PC-9 (cell line): ENCODE results near the gene TTC17. TPM values are rescaled to one million over a fixed set of nuclear protein-coding genes. Genes with fewer than 3 reads are reported as not detected.

Source experiments
- BruUV-seq: library from RNA; stranded (reverse); fragments of 400-500 nt; replicated peaks from 2 replicates; lab custom pipeline; 2021; lab: Mats Ljungman, UMichigan
- CTCF ChIA-PET: fragments of 300-600 bp; sonication (Branson Sonifier 250); formaldehyde crosslinking; loops from one replicate; lab custom pipeline; 2022; ENCODE audit warnings: antibody characterized with exemption; lab: Charles Lee
- POLR2A ChIA-PET: fragments of 300-600 bp; sonication (Branson Sonifier 250); formaldehyde crosslinking; loops from one replicate; lab custom pipeline; 2022; ENCODE audit warnings: antibody characterized with exemption; ENCODE audit not compliant: unreplicated experiment; lab: Charles Lee
- DNase-seq, 2 experiments: peaks; one replicate each; pipeline versions ENCODE4 v3.0.0 to v3.0.0-alpha.2; 2015 to 2022; ENCODE audit warnings: mixed read lengths in 1 of 2
- H2AFZ ChIP-seq: fragments of 200-600 bp; sonication (generic); 2 replicates; pipeline ENCODE4 v1.8.1; 2017; ENCODE audit warnings: antibody characterized with exemption
- H3F3A ChIP-seq: fragments of 200-600 bp; sonication (generic); 2 replicates; pipeline ENCODE4 v1.8.1; 2017; ENCODE audit warnings: antibody characterized with exemption, mild to moderate bottlenecking, low read depth; ENCODE audit not compliant: insufficient read depth
- H3K27ac ChIP-seq: fragments of 200-600 bp; sonication (generic); 2 replicates; pipeline ENCODE4 v1.6.1; 2016; ENCODE audit warnings: mixed run types
- H3K27me3 ChIP-seq: fragments of 200-600 bp; sonication (generic); 2 replicates; pipeline ENCODE4 v1.6.1; 2016; ENCODE audit warnings: low read depth, mixed run types; ENCODE audit not compliant: insufficient read depth
- H3K36me3 ChIP-seq: fragments of 200-600 bp; sonication (generic); 2 replicates; pipeline ENCODE4 v1.6.1; 2016; ENCODE audit warnings: low read depth, mixed run types
- H3K4me1 ChIP-seq: fragments of 200-600 bp; sonication (generic); replicated peaks from 2 replicates; pipeline ENCODE4 v1.6.1; 2016; ENCODE audit warnings: mixed run types; ENCODE audit not compliant: insufficient read depth
- H3K4me2 ChIP-seq: fragments of 200-600 bp; sonication (generic); 2 replicates; pipeline ENCODE4 v1.6.1; 2017; ENCODE audit warnings: mixed run types
- H3K4me3 ChIP-seq: fragments of 200-600 bp; sonication (generic); 2 replicates; pipeline ENCODE4 v1.6.1; 2016; ENCODE audit warnings: mixed run types
- H3K79me2 ChIP-seq: fragments of 200-600 bp; sonication (generic); 2 replicates; pipeline ENCODE4 v1.6.1; 2017; ENCODE audit warnings: low read depth, mixed run types
- H3K9me2 ChIP-seq: fragments of 200-600 bp; sonication (generic); 2 replicates; pipeline ENCODE4 v1.8.1; 2017; ENCODE audit warnings: mild to moderate bottlenecking; ENCODE audit not compliant: insufficient read depth
- H3K9me3 ChIP-seq: fragments of 200-600 bp; sonication (generic); 2 replicates; pipeline ENCODE4 v1.8.1; 2016; ENCODE audit warnings: low read depth; ENCODE audit not compliant: insufficient read depth
- H4K20me1 ChIP-seq: fragments of 200-600 bp; sonication (generic); 2 replicates; pipeline ENCODE4 v1.8.1; 2017; ENCODE audit not compliant: insufficient read depth
- CTCF ChIP-seq: fragments of 200-600 bp; sonication (generic); conservative IDR thresholded peaks from 2 replicates; pipeline ENCODE4 v1.6.1; 2017; ENCODE audit warnings: mixed run types, antibody characterized with exemption, mild to moderate bottlenecking, moderate library complexity
- EZH2 ChIP-seq: fragments of 200-600 bp; sonication (generic); IDR thresholded peaks from 2 replicates; pipeline ENCODE4 v1.8.0; 2017; ENCODE audit warnings: antibody characterized with exemption, low read depth
- intact Hi-C: fragments of 100-400 bp; cut with micrococcal nuclease; formaldehyde crosslinking; loops from one replicate; pipeline ENCODE4 v1.10.0; 2022; ENCODE audit not compliant: unreplicated experiment
- total RNA-seq: library from RNA; stranded (reverse); gene quantifications from 2 replicates; pipeline ENCODE4 v1.2.3, GENCODE V29; 2021

TTC17 gene
- total RNA-seq, 1 experiment from 2014 or later, result 81.0 TPM

DNA sequence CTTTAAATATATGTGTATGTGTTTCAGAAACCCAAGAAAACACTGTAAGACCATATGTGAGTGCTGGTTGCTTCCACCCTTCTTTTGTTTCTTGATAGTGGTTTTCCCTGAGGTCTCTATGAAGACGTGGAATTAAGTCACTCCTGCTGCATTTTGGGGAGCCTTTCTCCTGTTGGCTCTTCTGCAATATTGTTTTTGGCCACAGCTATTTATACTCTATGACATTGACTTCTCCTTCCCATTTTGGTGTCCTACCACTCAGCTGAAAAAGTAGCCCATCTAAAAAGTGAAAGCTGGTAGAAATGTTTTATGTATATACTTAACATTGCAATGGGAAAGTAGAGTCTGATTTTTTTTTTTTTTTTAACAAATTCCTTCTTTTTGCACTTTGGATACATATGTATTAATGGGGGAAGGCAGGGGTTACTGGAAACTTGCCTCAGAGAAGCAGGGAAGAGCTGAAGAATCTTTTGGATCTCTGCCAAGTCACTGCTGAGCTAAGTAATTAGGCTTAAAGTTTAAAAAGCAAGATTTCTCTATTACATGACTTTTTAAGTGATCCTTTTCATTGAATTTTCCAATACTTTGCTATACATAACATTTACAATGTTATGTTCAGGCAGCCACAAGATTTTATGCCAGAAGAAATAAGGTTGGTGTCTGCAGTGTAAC, 1.8 kb downstream of the TTC17 start:
- Histone ChIP-seq H3K4me1 (peaks cover 24% of the 10 kb centered on the region), H3K4me3 (peak overlapping the region; percentile 97), H3K79me2 (peaks cover 65% of the 10 kb centered on the region), H3K9me3 (no peaks in the 10 kb centered on the region), H3K4me2 (peak overlapping the region; percentile 93), H3K9me2 (no peaks in the 10 kb centered on the region), H3F3A (peaks cover 11% of the 10 kb centered on the region; the same call in 1 of the 2 replicates), H2AFZ (no peak overlapping the region), H3K27me3 (no peaks in the 10 kb centered on the region), H4K20me1 (peaks cover 49% of the 10 kb centered on the region), H3K36me3 (0 out of 2 replicates have a peak, but pooled peaks cover 4% of the 10 kb centered on the region), H3K27ac (peak overlapping the region; percentile 76)
- ChIA-PET CTCF (interaction anchor here (1.1 kb wide), 1 partner anchor 59 kb away, joined by 3 read pairs; no protein-coding TSS in a partner anchor), POLR2A (no interaction called here)
- intact Hi-C loops, result no loop called here
- DNase-seq, result no peak
- BruUV-seq, result no TSS peak
- no peak for TF ChIP-seq CTCF
- no peak for TF ChIP-seq EZH2

DNA sequence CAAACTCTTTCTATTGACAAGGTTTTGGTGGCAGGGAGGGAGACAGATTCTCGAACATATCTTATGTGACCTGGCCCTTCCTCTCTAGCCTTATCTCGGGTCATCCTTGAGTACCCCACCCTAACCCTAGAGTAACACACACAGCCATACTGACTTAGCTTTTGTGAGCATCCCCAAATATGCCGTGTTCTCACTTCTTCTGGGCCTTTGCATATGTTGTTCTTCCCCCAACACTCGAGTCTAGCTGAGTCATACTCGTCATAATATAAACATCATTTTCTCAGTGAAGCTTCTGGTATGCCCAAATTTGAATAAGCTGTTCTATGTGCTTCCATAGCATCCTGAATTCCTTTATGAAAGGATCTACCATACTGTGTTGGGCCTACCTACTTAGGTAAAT, 8.0 kb downstream of the TTC17 start:
- Histone ChIP-seq H3K9me3 (no peaks in the 10 kb centered on the region), H3K4me2 (no peak overlapping the region), H3K36me3 (0 out of 2 replicates have a peak, but pooled peaks cover 8% of the 10 kb centered on the region), H2AFZ (no peak overlapping the region), H3K27ac (no peak overlapping the region), H4K20me1 (peaks cover 61% of the 10 kb centered on the region), H3K9me2 (no peaks in the 10 kb centered on the region), H3K4me1 (no peaks in the 10 kb centered on the region), H3F3A (no peaks in the 10 kb centered on the region), H3K79me2 (peaks cover 86% of the 10 kb centered on the region), H3K27me3 (no peaks in the 10 kb centered on the region), H3K4me3 (no peak overlapping the region)
- POLR2A ChIA-PET, result no interaction called here
- CTCF ChIA-PET, result no interaction called here
- intact Hi-C loops, result no loop called here
- no TSS peak for BruUV-seq
- no peak for TF ChIP-seq EZH2
- no peak for TF ChIP-seq CTCF
- no peak for DNase-seq

DNA sequence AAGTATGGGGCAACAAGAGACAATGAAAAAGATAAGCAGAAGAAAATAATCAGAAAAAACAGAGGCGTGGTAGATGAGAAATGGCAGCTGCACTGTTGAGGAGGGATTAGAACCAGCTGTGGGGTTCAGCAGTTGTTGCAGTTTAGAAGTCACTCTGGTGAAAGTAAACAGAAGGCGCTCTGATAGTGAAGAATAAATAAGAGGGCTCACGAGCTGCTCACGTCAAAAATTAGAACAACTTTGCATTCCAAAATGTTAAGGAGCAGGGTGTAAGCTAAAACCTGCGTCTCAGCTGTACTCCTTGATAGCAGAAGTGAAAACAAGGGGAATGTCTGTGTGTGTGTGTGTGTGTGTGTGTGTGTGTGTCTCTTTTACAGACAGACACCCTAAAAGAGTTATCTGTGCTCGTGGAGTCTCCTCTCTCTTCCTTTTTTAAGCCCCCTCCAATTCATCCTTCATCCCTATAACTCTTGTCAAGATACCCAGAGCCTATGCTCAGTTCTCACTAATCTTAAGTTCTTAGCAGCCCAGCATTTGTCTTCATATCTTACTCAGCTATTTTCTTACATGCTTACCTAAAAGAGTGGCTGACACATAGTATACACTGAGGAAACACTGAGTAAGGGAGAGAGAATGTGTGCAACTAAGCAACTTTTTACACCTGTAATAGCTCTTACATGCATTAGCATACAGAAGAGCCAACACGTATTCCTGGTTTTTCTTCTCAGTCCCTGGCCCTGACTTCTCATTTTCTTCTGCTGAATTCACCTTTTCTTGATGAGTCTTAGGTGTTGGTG, 8.9 kb downstream of the TTC17 start:
- Histone ChIP-seq H3K9me2 (no peaks in the 10 kb centered on the region), H4K20me1 (peaks cover 59% of the 10 kb centered on the region), H3K36me3 (0 out of 2 replicates have a peak, but pooled peaks cover 10% of the 10 kb centered on the region), H3K4me2 (no peak overlapping the region), H3K27me3 (no peaks in the 10 kb centered on the region), H3K79me2 (peaks cover 77% of the 10 kb centered on the region), H3K4me1 (no peaks in the 10 kb centered on the region), H3F3A (no peaks in the 10 kb centered on the region), H3K9me3 (no peaks in the 10 kb centered on the region), H3K4me3 (no peak overlapping the region), H3K27ac (no peak overlapping the region), H2AFZ (no peak overlapping the region)
- DNase-seq, result no peak
- ChIA-PET CTCF (interaction anchor here (0.6 kb wide), 1 partner anchor 56 kb away, joined by 6 read pairs; the partner anchor contains the start of gene API5), POLR2A (no interaction called here)
- BruUV-seq, result no TSS peak
- no peak for TF ChIP-seq CTCF
- no peak for TF ChIP-seq EZH2
- intact Hi-C loops, result no loop called here
